ENCODE measurements around the gene NEB.
"Not testable (repeated sequence)": the region's sequence is repeated elsewhere in the genome, so short reads cannot be mapped to it uniquely, and the experiment has no call there.

Gene NEB

GRCh38 chr2:151761193-151761592, 26.9 kb upstream of the NEB start:
- FAIRE-seq (no peak), DNase-seq (ENCODE audit: low spot score) (no peak)

- no peak for DNase-seq (ENCODE audit: low spot score)
Measured at GRCh38 chr2:151760139-151760650, 25.9 kb upstream of the NEB start.

GRCh38 chr2:151758744-151759143, 24.5 kb upstream of the NEB start:
- FAIRE-seq (no peak), DNase-seq (ENCODE audit: low spot score) (no peak)

More at GRCh38 chr2:151760139-151760650, 25.9 kb upstream of the NEB start:
- no peak for FAIRE-seq

GRCh38 chr2:151757861-151758260, 23.6 kb upstream of the NEB start:
- FAIRE-seq: no peak
- no peak for DNase-seq (ENCODE audit: low spot score)

GRCh38 chr2:151756820-151757219, 22.5 kb upstream of the NEB start:
- DNase-seq (ENCODE audit: low spot score) (no peak), FAIRE-seq (no peak)

- no peak for FAIRE-seq
Measured at GRCh38 chr2:151754253-151754897, 20.1 kb upstream of the NEB start.

GRCh38 chr2:151753540-151753939, 19.3 kb upstream of the NEB start:
- no peak for DNase-seq (ENCODE audit: low spot score)
- FAIRE-seq: no peak

More at GRCh38 chr2:151754253-151754897, 20.1 kb upstream of the NEB start:
- no peak for DNase-seq (ENCODE audit: low spot score)

- FAIRE-seq: not testable (repeated sequence)
Measured at GRCh38 chr2:151745261-151745660, 11.0 kb upstream of the NEB start.

GRCh38 chr2:151730262-151730975, 3.9 kb downstream of the NEB start:
- no peak for DNase-seq (ENCODE audit: low spot score)

More at GRCh38 chr2:151745261-151745660, 11.0 kb upstream of the NEB start:
- DNase-seq (ENCODE audit: low spot score): not testable (repeated sequence)

GRCh38 chr2:151729837-151730236, 4.4 kb downstream of the NEB start:
- DNase-seq (ENCODE audit: low spot score): no peak
- FAIRE-seq: no peak

More at GRCh38 chr2:151730262-151730975, 3.9 kb downstream of the NEB start:
- no peak for FAIRE-seq

GRCh38 chr2:151729415-151729811, 4.9 kb downstream of the NEB start:
- DNase-seq (ENCODE audit: low spot score) (no peak), FAIRE-seq (no peak)

- DNase-seq (ENCODE audit: low spot score): no peak
- FAIRE-seq: no peak
Measured at GRCh38 chr2:151728804-151729414, 5.4 kb downstream of the NEB start.

GRCh38 chr2:151727593-151728552, 6.4 kb downstream of the NEB start:
- DNase-seq (ENCODE audit: low spot score): no peak
- no peak for FAIRE-seq

GRCh38 chr2:151721161-151721560, 13.1 kb downstream of the NEB start:
- no peak for DNase-seq (ENCODE audit: low spot score)
- FAIRE-seq: no peak

- no peak for FAIRE-seq
Measured at GRCh38 chr2:151720521-151720920, 13.8 kb downstream of the NEB start.

GRCh38 chr2:151718796-151719195, 15.5 kb downstream of the NEB start:
- FAIRE-seq (no peak), DNase-seq (ENCODE audit: low spot score) (no peak)

More at GRCh38 chr2:151720521-151720920, 13.8 kb downstream of the NEB start:
- DNase-seq (ENCODE audit: low spot score): no peak

- no peak for FAIRE-seq
- no peak for DNase-seq (ENCODE audit: low spot score)
Measured at GRCh38 chr2:151718247-151718646, 16.0 kb downstream of the NEB start.

GRCh38 chr2:151716721-151717120, 17.6 kb downstream of the NEB start:
- DNase-seq (ENCODE audit: low spot score) (no peak), FAIRE-seq (no peak)

- DNase-seq (ENCODE audit: low spot score) (no peak), FAIRE-seq (no peak)
Measured at GRCh38 chr2:151713291-151713903, 20.9 kb downstream of the NEB start.

GRCh38 chr2:151711025-151711424, 23.3 kb downstream of the NEB start:
- FAIRE-seq (no peak), DNase-seq (ENCODE audit: low spot score) (no peak)

GRCh38 chr2:151708788-151709187, 25.5 kb downstream of the NEB start:
- FAIRE-seq: no peak
- no peak for DNase-seq (ENCODE audit: low spot score)
